Raji (cell line): Measurements from ENCODE around the gene ACAD9.

ENCODE experiments used
- POLR2A ChIP-seq: IDR thresholded peaks from 2 replicates; pipeline ENCODE4 v1.6.1; 2011; ENCODE audit warnings: low read depth, low read length, control low read depth; ENCODE audit not compliant: insufficient read depth

ACAD9 gene

DNA sequence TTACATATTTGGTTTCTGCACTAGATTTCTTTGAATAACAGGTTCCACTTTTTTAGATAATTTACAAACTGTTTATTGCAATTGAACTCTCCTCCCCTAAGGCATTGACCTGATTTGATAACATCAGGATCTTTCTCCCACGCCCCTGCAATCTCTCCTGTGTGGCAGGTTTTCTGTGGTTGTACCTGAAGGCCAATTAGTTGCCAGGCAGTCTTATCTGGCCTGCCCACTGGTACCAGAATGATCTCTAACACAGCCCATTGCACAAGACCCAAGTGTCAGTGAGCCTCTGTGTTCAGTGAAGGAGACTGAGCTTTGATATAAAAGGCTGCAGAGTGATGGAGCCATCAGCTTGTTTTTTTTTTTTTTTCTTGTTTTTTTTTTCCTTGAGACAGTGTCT, 3.3 kb downstream of the ACAD9 start:
- no peak for TF ChIP-seq POLR2A

DNA sequence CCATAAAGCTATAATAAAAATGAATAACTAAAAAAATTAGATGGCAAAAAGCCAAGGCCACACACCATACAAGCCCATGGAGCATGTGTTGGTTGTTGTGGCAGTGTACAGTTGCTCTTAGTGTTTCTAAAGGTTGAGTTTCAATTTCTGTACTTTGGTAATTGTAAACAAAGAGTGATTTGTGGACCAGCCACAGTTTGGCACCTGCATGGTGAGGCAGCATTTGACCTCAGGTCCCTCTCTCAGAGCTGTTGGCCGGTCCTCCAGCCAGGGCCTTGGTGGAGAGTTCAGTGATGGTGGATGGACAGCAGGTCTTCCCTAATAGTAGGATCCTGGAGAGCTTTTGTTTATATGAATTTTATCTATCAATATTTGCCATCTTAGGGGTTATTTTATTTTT, 5.6 kb downstream of the ACAD9 start:
- no peak for TF ChIP-seq POLR2A

DNA sequence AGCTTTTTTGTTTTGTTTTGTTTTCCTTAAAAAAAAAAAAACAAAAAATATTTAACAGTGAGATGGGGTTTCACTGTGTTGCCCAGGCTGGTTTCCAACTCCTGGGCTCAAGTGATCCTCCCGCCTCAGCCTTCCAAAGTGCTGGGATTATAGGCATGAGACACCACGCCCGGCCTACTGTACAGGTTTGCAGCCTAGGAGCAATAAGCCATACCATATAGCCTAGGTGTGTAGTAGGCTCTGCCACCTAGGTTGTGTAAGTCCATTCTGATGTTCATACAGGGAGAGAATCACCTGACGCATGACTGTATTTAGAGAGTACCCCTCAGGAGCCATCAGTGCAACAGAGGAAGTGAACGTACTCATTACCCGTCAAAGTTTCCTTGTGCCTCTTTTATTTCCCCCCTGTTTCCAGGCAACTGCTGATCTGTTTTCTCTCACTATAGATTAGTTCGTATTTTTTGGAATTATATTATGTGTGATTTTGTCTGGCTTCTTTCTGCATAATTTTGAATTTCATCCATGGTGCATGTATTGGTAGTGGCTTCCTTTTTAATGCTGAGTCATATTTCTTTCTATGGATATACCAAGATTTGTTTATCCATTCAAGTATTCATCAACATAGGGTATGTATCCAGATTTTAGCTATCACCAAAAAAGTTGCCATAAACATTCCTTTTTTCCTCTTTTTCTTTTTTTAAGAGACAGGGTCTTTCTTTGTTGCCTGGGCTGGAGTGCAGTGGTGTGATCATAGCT, 9.9 kb downstream of the ACAD9 start:
- TF ChIP-seq POLR2A = no peak

DNA sequence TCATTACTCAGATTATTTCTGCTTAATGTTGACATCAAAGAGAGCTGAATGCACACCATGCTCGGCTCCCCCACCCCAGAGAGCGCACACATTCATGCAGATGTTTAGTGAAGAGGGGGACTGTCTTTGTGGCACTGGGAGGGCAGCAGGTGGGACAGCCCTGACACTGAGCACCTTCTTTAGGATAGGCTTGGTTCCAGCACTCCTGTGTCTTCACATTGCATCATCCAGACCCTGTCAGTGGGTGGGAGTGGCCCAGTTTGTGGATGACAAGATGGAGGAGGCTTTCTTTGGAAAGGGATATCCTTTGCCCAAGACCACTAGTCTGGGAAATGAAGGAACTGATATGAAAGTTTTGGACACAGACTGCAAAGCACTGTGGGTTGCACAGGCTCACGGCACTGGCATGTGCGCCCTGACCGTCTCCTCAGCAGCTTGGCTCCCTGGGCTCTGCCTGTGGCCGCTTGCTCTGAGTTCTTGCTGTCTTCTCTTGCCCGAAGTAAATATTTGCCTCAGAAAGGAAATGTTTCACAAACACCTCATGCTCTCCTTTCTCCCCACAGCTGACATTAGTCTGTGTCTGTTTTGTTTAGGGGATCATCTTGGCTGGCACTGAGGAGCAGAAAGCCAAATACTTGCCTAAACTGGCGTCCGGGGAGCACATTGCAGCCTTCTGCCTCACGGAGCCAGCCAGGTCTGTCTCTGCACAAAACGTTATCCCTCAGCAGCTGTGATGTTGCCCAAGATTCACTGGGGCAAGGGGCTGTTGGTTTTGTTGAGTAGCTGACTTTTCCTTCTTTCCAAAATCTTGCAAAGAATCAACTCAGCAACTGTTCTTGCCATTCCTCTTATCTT, 16.6 kb downstream of the ACAD9 start:
- no peak for TF ChIP-seq POLR2A

DNA sequence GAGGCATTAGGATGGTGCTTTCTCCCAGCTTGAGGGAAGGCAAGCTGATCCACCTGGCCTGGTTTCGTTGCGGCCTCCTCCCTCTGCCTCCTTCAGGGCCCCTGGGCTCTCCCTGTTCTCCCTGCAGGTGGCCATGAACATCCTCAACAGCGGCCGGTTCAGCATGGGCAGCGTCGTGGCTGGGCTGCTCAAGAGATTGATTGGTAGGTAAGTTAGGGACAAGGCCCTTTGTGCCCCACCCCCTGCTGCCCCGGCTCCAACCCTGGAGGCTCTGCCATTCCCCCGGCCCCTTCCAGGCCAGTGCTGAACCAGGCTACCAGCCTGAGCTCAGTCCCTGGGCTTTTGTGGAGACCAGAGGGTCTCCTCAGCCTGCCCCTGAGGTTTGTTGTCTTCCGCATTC, 23.0 kb downstream of the ACAD9 start:
- TF ChIP-seq POLR2A = no peak

DNA sequence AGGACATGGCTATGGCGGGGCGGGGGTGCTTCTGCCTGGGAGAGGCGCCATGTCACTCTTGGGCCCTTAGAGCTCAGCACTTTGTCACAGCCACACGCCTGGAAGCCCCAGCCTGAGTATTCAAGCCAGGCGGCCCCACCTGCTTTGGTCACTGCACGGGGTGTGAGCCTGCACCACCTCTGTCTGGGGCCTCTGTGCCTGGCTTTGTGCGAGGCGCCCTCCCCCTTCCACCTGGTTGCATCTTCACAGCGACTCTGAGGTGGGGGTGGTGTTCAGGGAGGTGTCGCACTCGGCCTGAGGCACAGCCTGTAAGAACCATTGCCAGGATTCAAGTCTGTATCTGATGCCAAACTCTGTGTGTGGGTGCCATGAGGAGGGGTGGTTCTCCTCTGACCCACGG, 24.1 kb downstream of the ACAD9 start:
- TF ChIP-seq POLR2A = no peak

DNA sequence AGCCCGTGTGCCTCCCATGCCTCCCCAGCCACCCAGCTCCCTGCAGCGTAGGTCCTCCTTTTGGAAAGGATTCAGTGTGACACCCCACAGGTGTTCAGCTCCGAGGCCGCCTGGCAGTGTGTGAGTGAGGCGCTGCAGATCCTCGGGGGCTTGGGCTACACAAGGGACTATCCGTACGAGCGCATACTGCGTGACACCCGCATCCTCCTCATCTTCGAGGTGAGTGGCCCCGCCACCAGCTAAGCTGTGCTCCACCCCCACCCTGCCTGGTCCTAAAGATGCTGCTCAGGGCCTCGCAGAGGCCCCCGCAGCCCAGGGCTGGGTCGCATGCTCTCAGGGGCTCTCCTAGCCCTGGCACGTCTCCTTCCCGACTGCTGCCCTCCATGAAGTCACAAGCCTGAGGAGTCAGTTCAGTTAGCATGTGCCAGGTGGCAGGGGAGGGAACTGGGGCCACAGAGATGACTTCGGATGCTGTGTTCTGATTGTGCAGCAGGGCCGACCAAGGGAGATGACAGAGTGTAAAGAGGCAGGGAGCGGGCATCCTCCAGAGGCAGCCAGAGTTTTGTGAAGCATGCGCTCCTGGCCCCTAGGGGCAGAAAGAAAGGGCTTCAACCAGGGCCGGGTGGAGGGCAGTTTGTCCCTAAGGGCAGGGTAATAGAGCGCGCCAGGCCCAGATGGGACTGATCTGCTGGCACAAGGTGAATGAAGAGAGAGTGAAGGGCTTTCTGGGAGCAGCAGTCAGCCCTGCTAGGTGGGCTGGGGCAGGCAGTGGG, 26.8 kb downstream of the ACAD9 start:
- no peak for TF ChIP-seq POLR2A

DNA sequence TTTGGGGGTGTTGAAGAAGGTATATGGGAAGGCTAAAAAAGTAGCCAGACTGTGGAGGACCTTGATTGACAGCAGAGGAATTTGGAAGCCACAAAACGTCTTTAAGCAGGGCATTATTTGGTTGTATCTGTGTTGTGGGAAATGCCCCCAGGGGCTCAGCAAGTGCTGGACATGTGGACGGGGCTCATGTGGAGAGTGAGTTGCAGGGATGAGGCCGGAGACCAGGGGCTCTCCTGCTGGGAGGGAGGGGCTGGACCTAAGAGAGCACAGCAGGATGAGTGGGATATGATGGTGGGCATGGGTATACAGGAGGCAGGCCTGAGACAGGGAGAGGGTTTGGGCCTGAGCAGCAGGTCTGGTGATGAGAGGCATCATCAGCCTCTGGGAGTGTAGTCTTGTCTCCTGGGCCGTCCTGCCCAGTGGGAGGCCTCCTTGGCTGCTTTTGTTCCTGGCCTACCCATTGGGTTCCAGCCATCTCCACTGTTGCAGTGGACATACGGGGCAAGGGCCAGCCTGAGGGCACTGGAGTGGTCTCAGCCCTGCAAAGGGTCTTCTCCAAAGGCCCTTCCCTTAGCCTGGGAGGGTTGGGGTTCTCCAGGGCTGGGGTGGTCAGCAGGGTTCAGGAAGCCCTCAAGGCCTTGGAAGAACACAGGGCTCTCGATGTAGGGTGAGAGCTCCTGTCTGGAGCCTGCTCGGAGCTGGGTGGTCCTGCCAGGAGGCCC, 27.5 kb downstream of the ACAD9 start:
- no peak for TF ChIP-seq POLR2A

DNA sequence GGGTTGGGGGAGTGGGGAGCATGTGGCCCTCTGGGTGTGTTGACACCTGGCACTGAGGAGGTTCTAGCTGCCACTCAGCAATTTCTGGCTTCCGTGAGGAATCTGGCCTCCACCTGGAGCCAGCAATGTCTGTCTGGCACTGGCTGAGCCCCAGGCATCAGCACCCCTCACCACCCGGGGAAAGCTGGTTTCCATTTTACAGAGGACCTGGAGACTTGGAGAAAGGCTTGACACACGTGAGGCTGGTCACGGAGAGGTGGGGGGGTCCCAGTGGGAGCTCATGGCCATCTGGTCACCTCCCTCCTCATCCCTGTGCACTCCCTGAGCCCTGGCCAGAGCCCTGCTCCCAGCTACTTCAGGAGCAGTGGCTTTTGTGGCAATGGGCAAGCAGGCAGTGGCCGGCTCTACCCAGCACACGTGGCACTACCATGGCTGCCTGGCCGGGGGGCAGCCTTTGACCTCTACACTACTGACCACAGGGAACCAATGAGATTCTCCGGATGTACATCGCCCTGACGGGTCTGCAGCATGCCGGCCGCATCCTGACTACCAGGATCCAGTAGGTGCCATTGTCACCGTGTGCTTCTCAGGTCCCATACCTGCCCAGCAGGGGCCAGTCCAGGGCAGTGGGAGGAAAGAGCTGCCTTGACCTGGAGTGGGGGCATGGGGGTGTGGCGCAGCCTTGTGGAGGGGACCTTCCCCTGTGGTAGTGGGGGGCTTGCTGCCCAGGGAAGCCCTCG, 28.5 kb downstream of the ACAD9 start:
- no peak for TF ChIP-seq POLR2A

DNA sequence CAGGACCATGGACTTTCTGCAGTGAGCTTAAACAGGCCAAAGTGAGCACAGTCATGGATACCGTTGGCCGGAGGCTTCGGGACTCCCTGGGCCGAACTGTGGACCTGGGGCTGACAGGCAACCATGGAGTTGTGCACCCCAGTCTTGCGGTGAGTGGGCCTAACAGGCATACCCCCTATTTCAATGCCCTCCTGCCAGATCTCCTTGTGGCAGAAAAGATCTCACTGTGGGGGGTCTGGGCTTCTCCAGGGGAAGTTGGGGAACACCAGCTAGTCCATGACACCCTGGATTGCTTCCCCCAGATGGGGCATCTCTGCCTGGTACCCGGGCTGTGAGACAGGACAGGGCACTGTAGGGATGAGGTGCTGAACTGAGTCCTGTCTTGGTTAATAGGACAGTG, 29.5 kb downstream of the ACAD9 start:
- no peak for TF ChIP-seq POLR2A

DNA sequence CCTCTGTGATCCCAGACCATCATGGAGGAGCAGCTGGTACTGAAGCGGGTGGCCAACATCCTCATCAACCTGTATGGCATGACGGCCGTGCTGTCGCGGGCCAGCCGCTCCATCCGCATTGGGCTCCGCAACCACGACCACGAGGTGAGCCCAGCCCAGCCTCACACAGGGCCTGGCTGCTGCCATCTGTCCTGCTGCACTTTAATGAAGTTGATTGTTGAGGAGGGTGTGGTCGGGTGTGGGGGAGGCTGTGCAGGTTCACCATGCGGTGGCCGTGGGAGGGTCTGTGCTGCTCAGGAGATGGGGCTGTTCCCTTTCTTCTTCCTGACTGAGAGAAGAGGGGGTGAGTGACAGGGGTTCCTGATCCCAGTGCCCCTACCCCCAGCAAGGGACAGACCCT, 30.6 kb downstream of the ACAD9 start:
- no peak for TF ChIP-seq POLR2A

DNA sequence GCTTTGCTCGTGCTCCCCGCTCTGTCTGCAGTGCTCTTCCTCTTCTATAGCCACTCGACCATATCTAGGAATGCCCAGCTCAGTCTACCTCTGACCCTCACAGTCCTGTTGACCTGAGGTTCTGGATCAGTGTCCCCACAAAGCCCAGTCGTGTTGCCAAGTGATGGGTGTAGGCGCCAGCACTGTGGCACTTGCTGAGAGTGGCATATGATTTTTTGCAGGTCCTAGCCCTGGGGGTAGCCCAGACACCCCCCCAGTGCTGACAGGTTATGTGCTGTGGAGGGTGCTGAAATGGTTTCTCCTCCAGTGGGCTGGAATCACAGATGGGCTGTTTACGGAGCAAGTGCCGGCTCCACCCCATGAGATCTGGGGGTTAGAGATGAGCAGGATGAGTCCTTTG, 32.5 kb downstream of the ACAD9 start:
- TF ChIP-seq POLR2A = no peak

DNA sequence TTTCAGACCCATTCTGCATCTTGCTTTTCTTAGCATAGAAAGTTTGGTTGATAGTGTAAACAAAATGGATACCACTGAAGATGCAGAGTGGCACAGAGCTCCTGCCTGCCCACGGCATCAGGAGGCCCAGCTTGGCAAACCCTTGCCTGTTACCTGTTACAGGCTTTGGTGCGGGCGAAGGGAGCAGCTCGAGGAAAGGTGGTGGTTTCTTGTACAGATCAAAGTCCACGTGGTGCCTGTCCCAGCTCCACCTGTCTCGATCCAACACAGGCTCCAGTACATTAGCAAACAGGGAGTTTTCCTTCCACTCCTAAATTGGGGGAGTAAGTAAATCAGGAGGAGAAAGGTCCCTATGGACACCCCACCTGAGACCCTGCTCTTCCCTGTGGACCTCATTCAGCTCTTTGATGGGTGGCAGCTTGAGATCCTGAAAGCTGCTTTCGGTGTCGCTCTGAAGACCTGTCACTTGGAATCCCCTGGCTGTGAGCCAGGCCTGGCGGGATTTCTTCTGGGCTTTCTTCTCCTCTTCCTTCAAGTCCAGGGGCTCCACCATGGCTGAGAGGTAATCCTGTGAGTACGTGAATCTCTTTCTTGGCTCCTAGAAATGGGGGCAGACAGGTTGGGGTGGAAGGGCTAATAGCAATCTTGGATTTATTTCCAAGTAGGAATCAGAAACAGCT, 35.7 kb downstream of the ACAD9 start:
- no peak for TF ChIP-seq POLR2A

DNA sequence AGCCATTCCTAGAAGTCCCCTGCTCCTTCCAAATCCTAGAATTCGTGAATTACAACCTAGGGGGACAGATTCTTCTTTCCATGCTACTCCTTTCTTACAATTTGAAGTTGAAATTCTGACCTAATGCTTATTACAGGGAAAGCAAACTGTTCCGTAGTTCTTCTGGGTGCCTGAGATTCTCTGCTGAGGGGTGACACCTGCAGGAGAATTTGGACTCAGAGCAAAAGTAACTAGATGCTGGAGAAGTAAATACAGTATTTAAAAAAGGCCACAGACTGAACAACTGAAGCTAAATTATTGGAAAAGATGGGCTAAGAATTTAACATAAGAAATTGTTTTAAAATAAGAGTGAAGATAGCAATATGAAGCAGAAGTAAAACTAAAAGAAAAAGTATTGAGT, 37.9 kb downstream of the ACAD9 start:
- no peak for TF ChIP-seq POLR2A
